NCI-H2107 treated with DMSO at 0.1 percent for 48 hours (cell line): ENCODE measurements around the gene PAK5.

Source experiments
- DNase-seq: peaks from one replicate; lab custom pipeline; 2025; ENCODE audit not compliant: unreplicated experiment; lab: John Stamatoyannopoulos, UW

Gene PAK5

DNA sequence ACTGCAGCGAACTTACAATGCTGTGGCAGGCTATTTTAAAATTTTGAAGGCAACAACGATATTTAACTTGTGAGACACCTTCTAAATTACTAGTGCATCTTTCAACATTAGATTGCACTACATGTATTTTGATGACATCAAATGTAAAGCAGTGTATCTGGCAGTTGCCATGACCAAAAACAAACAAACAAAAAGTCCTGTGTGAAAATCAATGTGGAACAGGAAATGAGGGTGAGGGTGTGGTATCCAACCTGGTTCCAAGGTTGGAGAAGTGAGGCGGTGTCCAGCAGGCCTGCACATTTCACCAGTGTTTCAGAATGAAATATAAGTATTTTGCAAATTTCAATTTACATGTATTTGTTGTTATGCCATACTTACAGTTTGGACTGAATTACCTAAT, 212.5 kb downstream of the PAK5 start:
- DNase-seq = no peak

- DNase-seq = peak; percentile 70
These were observed 220.9 kb downstream of the PAK5 start for GRCh38 chr20:9617940-9618339.

DNA sequence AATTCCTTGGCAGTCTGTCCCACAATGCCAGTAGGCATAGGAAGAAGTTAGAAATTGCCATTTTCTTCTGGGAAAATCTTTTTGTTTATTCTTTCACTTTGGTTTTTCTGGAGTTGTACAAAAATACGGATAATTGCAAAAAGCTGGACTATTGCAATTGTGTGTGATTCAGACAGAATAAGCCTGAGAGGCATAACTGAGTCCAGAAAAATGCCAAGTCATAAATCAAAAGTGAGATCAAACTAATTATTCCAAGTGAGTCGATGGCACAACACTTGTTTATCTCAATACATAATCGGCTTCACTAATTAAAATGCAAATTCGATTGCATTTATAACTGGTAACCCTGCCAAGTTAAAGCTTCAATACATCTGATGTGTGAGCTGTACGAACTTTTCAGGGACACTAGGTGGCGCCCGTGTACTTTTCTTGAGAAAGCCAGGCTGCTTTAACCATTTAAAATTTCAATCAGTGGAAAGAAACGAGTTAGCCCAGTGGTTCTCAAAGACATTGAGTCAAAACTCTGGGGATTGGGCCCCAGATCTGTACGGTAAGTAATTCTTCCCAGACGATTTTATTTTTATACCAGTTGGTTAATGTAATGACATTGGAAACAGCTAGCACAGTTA, 221.9 kb downstream of the PAK5 start:
- DNase-seq = peak; percentile 66

DNA sequence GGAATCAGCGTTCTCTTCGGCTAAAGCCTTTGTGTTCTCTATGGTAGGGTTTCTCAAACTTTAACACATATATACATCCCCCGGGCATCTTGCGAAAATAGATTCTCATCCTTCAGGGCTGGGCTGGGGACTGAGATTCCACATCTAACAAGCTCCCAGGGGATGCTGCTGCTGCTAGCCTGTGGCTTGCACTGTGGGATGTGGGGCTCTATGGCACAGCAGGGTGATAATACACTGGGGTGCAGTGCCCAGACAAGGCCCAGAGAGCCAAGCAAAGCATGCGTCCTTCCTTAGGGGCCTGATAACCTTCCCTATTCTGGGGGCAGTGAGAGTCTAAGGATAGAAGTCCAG, 222.4 kb downstream of the PAK5 start:
- DNase-seq = no peak

DNA sequence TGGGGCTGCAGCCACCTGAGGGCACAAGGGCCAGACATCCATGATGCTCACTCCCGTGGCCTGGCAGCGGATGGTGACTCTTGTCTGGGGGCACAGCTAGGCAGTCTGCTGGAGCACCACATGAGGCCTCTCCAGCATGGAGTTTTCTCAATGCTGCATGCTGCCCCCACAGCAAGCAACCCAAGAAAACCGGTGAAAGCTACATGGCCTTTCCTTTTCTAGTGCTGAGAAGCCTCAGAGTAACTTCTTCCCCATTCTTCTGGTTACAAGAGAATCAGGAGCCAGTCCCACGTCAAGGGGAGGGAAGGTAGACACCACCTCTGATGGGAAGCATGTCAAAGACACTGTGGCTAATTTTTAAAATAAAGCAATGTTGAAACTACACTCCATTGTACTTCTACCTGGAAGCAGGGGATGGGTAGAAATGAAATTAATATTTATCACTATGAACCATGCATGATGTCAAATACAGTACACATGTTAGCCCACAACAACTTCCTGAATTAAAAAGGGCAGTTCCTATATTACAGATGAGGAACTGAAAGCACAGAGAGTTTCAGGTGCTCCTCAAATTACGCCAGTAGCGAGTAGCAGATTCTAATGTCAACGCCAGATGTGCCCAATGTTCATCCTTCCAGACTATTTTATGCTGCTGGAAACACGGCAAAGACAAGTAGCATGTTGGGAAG, 223.0 kb downstream of the PAK5 start:
- no peak for DNase-seq

DNA sequence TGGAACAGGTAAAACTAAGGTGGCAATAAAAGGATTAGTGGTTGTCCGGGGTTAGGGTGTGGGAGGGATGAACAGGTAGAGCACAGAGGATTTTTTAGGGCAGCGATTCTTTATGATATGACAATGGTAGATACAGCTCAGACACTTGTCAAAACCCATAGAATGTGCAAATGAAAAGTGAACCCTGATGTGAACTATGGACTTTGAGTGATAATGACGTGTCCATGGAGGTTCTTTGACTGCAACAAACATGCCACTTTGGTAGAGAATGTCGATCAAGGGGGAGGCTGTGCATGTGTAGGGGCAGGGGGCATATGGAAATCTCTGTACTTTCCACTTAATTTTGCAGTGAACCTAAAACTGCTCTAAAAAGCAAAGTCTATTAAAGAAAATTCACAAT, 223.8 kb downstream of the PAK5 start:
- DNase-seq = no peak

- DNase-seq = no peak
These were observed 225.0 kb downstream of the PAK5 start for GRCh38 chr20:9613871-9614270.

GRCh38 chr20:9611921-9612320, 227.0 kb downstream of the PAK5 start:
- DNase-seq = no peak

- no peak for DNase-seq
These were observed 228.2 kb downstream of the PAK5 start for GRCh38 chr20:9610665-9611064.

GRCh38 chr20:9609887-9610502, 228.9 kb downstream of the PAK5 start:
- peak; percentile 29 for DNase-seq

GRCh38 chr20:9608639-9609340, 230.1 kb downstream of the PAK5 start:
- DNase-seq = no peak

GRCh38 chr20:9602847-9603183, 236.1 kb downstream of the PAK5 start:
- DNase-seq = no peak

- DNase-seq = no peak
These were observed 238.3 kb downstream of the PAK5 start for GRCh38 chr20:9600562-9600961.

GRCh38 chr20:9597547-9597946, 241.3 kb downstream of the PAK5 start:
- no peak for DNase-seq

DNA sequence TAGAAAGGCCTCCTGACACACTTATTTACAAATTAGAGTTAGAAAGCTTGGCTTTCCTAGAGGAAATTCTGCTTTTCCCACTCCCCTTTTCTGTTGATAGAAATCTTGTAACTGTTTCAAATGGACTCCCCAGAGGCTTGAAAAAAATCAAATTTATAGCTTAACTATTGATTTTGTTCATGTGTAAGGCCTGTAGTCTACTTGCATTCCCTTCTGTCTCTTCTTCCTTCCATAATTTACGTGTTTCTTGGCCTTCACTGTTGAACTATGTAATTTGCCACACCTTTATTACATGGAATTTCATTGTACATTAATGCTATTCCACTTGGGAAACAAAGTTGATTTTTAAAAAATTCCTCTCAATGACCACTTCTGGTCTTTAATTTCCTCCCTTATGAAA, 243.1 kb downstream of the PAK5 start:
- no peak for DNase-seq

DNA sequence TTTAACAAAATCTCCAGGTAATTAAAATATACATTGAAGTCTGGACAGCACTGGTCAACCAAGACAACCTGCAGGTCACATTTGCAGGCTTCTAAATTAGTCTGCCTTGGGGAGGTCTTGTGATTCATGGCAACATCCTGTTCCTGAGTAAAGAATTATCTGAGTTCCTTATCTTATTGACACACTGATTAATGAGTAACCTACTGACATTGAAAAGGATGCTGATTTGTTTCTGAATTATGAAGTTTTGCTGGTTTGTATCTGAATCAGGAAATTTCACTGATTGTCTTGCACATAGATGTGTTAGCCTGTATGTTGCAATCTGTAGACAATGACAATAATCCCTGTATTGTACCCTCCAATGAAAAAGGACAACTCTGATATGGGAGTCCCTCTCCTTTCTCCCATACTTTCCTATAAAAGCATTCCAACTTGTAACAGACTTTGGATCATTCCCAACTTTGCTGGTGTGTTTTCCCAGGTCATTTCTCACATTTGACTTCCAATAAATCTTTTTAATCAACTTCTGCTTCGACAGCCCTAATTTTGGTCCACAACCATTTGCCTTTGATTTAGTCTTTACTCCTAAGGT, 244.5 kb downstream of the PAK5 start:
- no peak for DNase-seq

- DNase-seq = no peak
These were observed 246.5 kb downstream of the PAK5 start for GRCh38 chr20:9592419-9592818.

GRCh38 chr20:9591080-9591479, 247.8 kb downstream of the PAK5 start:
- DNase-seq = no peak

GRCh38 chr20:9590189-9590588, 248.7 kb downstream of the PAK5 start:
- DNase-seq = no peak

DNA sequence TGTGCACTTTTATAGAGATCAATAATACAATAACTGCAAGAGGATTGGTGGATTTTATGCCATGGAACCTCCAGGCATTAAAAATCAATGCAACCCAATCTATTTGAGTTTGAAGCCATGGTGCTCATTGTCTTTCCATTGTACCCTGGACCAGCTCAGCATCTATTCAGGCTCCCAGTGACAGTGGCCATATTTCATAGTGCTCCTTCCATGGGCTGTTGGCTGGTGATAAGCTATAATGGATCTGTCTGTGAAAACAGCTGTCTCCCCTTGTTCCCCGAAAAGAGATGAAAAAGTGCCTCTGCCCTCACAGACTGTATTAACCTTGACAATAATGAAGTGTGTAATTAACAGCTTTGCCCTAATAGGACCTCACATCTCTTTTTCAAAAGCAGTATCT, 250.2 kb downstream of the PAK5 start:
- no peak for DNase-seq

GRCh38 chr20:9583151-9583550, 255.7 kb downstream of the PAK5 start:
- no peak for DNase-seq

DNA sequence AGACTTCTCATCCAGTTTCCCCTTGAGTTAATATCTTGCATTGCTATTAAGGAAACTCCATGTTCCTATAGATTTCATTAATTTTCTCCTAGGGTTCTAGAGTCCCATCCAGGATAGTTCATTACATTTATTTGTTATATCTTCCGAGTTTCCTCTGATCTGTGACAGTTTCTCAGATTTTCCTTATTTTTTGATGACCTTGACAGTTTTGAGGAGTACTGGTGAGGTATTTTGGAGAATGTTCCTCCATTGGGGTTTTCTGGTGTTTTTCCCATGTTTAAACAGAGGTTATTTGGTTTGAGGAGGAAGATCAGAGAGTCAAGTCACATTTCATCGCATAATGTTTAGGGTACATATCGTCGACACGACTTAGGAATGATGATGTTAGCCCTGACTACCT, 256.7 kb downstream of the PAK5 start:
- no peak for DNase-seq
